Natural killer cell treated with Interleukin-12 subunit alpha and Interleukin-12 subunit beta and Interleukin-15 and Interleukin-18, amount 100 ng/mL, for 72 hours (primary cell): ENCODE data around the gene GGN. TPM values are rescaled to one million over a fixed set of nuclear protein-coding genes. Genes with fewer than 3 reads are reported as not detected.
"Not testable (repeated sequence)": the region's sequence is repeated elsewhere in the genome, so short reads cannot be mapped to it uniquely, and the experiment has no call there.

Experiments
- ATAC-seq, 2 donors: fragments of 150-1000 bp; cut with Tn5 transposase in 1 of 2; sonication (Bioruptor Pico), chemical (Tn5 transposase) in 1 of 2; 2 replicates each; pipeline ENCODE4 v1.10.0; 2021
- DNase-seq: peaks from one replicate; pipeline ENCODE4 v3.0.0; 2022; ENCODE audit warnings: low spot score
- H3K27ac Mint-ChIP-seq, 2 donors: 1 replicate in 1 of 2; 2 replicates in 1 of 2; pipeline ENCODE4 v1.8.0; 2022; ENCODE audit warnings: mixed read lengths in 2 of 2, mild to moderate bottlenecking in 1 of 2, moderate library complexity in 1 of 2
- H3K27me3 Mint-ChIP-seq, 2 donors: 1 replicate in 1 of 2; 2 replicates in 1 of 2; pipeline ENCODE4 v1.8.0; 2022; ENCODE audit warnings: mixed read lengths in 2 of 2
- H3K36me3 Mint-ChIP-seq: one replicate; pipeline ENCODE4 v1.8.0; 2022; ENCODE audit warnings: mixed read lengths
- H3K4me1 Mint-ChIP-seq, 2 donors: 1 replicate in 1 of 2; 2 replicates in 1 of 2; pipeline ENCODE4 v1.8.0; 2022; ENCODE audit warnings: low read depth in 2 of 2, mixed read lengths in 2 of 2, mild to moderate bottlenecking in 1 of 2
- H3K4me3 Mint-ChIP-seq: one replicate; pipeline ENCODE4 v1.8.0; 2022; ENCODE audit warnings: mixed read lengths
- H3K9me3 Mint-ChIP-seq: 2 replicates; pipeline ENCODE4 v1.8.0; 2022; ENCODE audit warnings: mixed read lengths
- total RNA-seq, 2 donors: library from RNA; stranded (reverse); gene quantifications; one replicate each; pipeline ENCODE4 v1.2.3, GENCODE V29; 2022

Gene GGN
- under 1 TPM in 1 of 2 donors, not detected in 1; 0.24 TPM for total RNA-seq

- Mint-ChIP-seq H3K27me3 (peaks cover 18 to 19% of the 10 kb centered on the region in 2 donors), H3K36me3 (peaks cover 4% of the 10 kb centered on the region), H3K27ac (peak within 1 kb of the TSS; percentile 28 to 38), H3K4me1 (peaks cover 20 to 22% of the 10 kb centered on the region in 2 donors), H3K4me3 (peak within 1 kb of the TSS; percentile 96), H3K9me3 (no peaks in the 10 kb centered on the region)
- ATAC-seq, result peak; percentile 80 to 85
- DNase-seq, result peak; percentile 80
Measured at GRCh38 chr19:38387550-38388348, at the start of gene GGN. Gene GGN (minus strand): TSS chr19:38388034. CDS start chr19:38387261, 773 bp downstream.

GRCh38 chr19:38437295-38437694 lies 49.5 kb upstream of the GGN start:
- ATAC-seq, result no peak

GRCh38 chr19:38434549-38435051 lies 46.8 kb upstream of the GGN start:
- no peaks in the 10 kb centered on the region for H3K9me3 Mint-ChIP-seq
- H3K36me3 Mint-ChIP-seq, result no peaks in the 10 kb centered on the region
- H3K4me3 Mint-ChIP-seq, result peak overlapping the region; percentile 39
- H3K27ac Mint-ChIP-seq, result no peak overlapping the region
- no peak for ATAC-seq
- DNase-seq, result no peak
- peaks cover 9 to 12% of the 10 kb centered on the region in 2 donors for H3K4me1 Mint-ChIP-seq
- peaks cover 9 to 12% of the 10 kb centered on the region in 2 donors for H3K27me3 Mint-ChIP-seq

More at GRCh38 chr19:38437295-38437694, 49.5 kb upstream of the GGN start:
- DNase-seq, result no peak
- Mint-ChIP-seq H3K4me1 (peaks cover 7 to 10% of the 10 kb centered on the region in 2 donors), H3K4me3 (no peak overlapping the region), H3K27me3 (peaks cover 12 to 15% of the 10 kb centered on the region in 2 donors), H3K27ac (no peak overlapping the region), H3K9me3 (no peaks in the 10 kb centered on the region), H3K36me3 (no peaks in the 10 kb centered on the region)

- Mint-ChIP-seq H3K36me3 (no peaks in the 10 kb centered on the region), H3K4me3 (peak within 1 kb of the TSS; percentile 39), H3K27me3 (peaks cover 9 to 17% of the 10 kb centered on the region in 2 donors), H3K27ac (no peak within 1 kb of the TSS), H3K4me1 (peaks cover 11 to 21% of the 10 kb centered on the region in 2 donors), H3K9me3 (no peaks in the 10 kb centered on the region)
- ATAC-seq, result peak; percentile 83 to 88
- no peak for DNase-seq
Measured at GRCh38 chr19:38433268-38433733, 45.5 kb upstream of the GGN start, which contains the start of gene RYR1. Gene RYR1 (plus strand): TSS chr19:38433691. CDS start chr19:38433830, 139 bp downstream.

GRCh38 chr19:38430931-38431330 lies 43.1 kb upstream of the GGN start:
- no peaks in the 10 kb centered on the region for H3K9me3 Mint-ChIP-seq
- DNase-seq (no peak), ATAC-seq (no peak)
- no peaks in the 10 kb centered on the region for H3K36me3 Mint-ChIP-seq
- no peak overlapping the region for H3K27ac Mint-ChIP-seq
- H3K27me3 Mint-ChIP-seq, result peaks cover 9 to 16% of the 10 kb centered on the region in 2 donors
- no peak overlapping the region for H3K4me3 Mint-ChIP-seq
- H3K4me1 Mint-ChIP-seq, result peaks cover 19 to 33% of the 10 kb centered on the region in 2 donors

GRCh38 chr19:38429811-38430156 lies 42.0 kb upstream of the GGN start:
- no peak for ATAC-seq
- H3K4me1 Mint-ChIP-seq, result peaks cover 19 to 38% of the 10 kb centered on the region in 2 donors

GRCh38 chr19:38429055-38429810 lies 41.4 kb upstream of the GGN start:
- H3K9me3 Mint-ChIP-seq, result no peaks in the 10 kb centered on the region
- no peak overlapping the region for H3K4me3 Mint-ChIP-seq
- no peaks in the 10 kb centered on the region for H3K36me3 Mint-ChIP-seq
- ATAC-seq (no peak), DNase-seq (no peak)
- peak overlapping the region; percentile 14 to 77 for H3K27ac Mint-ChIP-seq
- peaks cover 17 to 35% of the 10 kb centered on the region in 2 donors for H3K4me1 Mint-ChIP-seq
- H3K27me3 Mint-ChIP-seq, result peaks cover 5 to 15% of the 10 kb centered on the region in 2 donors

More at GRCh38 chr19:38429811-38430156, 42.0 kb upstream of the GGN start:
- Mint-ChIP-seq H3K27me3 (peaks cover 9 to 18% of the 10 kb centered on the region in 2 donors), H3K9me3 (no peaks in the 10 kb centered on the region), H3K27ac (peak overlapping the region; percentile 14 to 77), H3K36me3 (no peaks in the 10 kb centered on the region), H3K4me3 (no peak overlapping the region)
- DNase-seq, result no peak

- H3K4me3 Mint-ChIP-seq, result peak overlapping the region; percentile 36
- peak overlapping the region; percentile 23 to 38 for H3K27ac Mint-ChIP-seq
- H3K36me3 Mint-ChIP-seq, DNase-seq, H3K9me3 Mint-ChIP-seq, H3K27me3 Mint-ChIP-seq: not testable (repeated sequence)
- H3K4me1 Mint-ChIP-seq, result peaks cover 13 to 28% of the 10 kb centered on the region in 2 donors
- ATAC-seq, result peak; percentile 67 to 87
Measured at GRCh38 chr19:38427035-38427677, 39.3 kb upstream of the GGN start.

GRCh38 chr19:38425810-38426466 lies 38.1 kb upstream of the GGN start, which contains the start of gene RASGRP4:
Gene RASGRP4 (minus strand): TSS chr19:38426219. CDS start chr19:38426091, 128 bp downstream.
- peak within 1 kb of the TSS; percentile 53 for H3K4me3 Mint-ChIP-seq
- peaks cover 0 to 9% of the 10 kb centered on the region in 2 donors for H3K27me3 Mint-ChIP-seq
- no peak for DNase-seq
- peak in 1 of 2 donors; percentile 39 for ATAC-seq
- H3K9me3 Mint-ChIP-seq, result no peaks in the 10 kb centered on the region
- H3K4me1 Mint-ChIP-seq, result peaks cover 13 to 28% of the 10 kb centered on the region in 2 donors
- no peaks in the 10 kb centered on the region for H3K36me3 Mint-ChIP-seq
- peak within 1 kb of the TSS; percentile 55 to 60 for H3K27ac Mint-ChIP-seq

GRCh38 chr19:38425222-38425809 lies 37.5 kb upstream of the GGN start:
- Mint-ChIP-seq H3K27ac (no peak overlapping the region), H3K4me3 (peak overlapping the region; percentile 51), H3K4me1 (peaks cover 13 to 28% of the 10 kb centered on the region in 2 donors), H3K27me3 (peaks cover 0 to 9% of the 10 kb centered on the region in 2 donors), H3K9me3 (no peaks in the 10 kb centered on the region), H3K36me3 (no peaks in the 10 kb centered on the region)
- no peak for ATAC-seq
- DNase-seq, result no peak

GRCh38 chr19:38424272-38424671 lies 36.4 kb upstream of the GGN start:
- Mint-ChIP-seq H3K27me3 (peaks cover 0 to 7% of the 10 kb centered on the region in 2 donors), H3K4me1 (peaks cover 8 to 23% of the 10 kb centered on the region in 2 donors), H3K27ac (no peak overlapping the region), H3K36me3 (no peaks in the 10 kb centered on the region), H3K9me3 (no peaks in the 10 kb centered on the region), H3K4me3 (no peak overlapping the region)
- DNase-seq, result no peak
- no peak for ATAC-seq

- peaks cover 0 to 4% of the 10 kb centered on the region in 2 donors for H3K27me3 Mint-ChIP-seq
- no peak for ATAC-seq
- H3K27ac Mint-ChIP-seq, result no peak overlapping the region
- H3K36me3 Mint-ChIP-seq, result no peaks in the 10 kb centered on the region
- H3K9me3 Mint-ChIP-seq, result no peaks in the 10 kb centered on the region
- H3K4me1 Mint-ChIP-seq, result peaks cover 14 to 19% of the 10 kb centered on the region in 2 donors
- DNase-seq, result no peak
- no peak overlapping the region for H3K4me3 Mint-ChIP-seq
Measured at GRCh38 chr19:38422438-38422837, 34.6 kb upstream of the GGN start.
